Endothelial cell of umbilical vein (primary cell): ENCODE data around the gene KITLG. TPM values are rescaled to one million over a fixed set of nuclear protein-coding genes. Genes with fewer than 3 reads are reported as not detected.

Source experiments
- BruUV-seq: library from RNA; stranded (reverse); fragments of 400-500 nt; replicated peaks from 2 replicates; lab custom pipeline; 2021; lab: Mats Ljungman, UMichigan
- CTCF ChIA-PET: fragments of 300-600, 350-600 bp; sonication (Branson Sonifier 250); formaldehyde crosslinking; loops from one replicate; lab custom pipeline; 2021; ENCODE audit warnings: antibody characterized with exemption, inconsistent platforms; lab: Charles Lee
- POLR2A ChIA-PET: fragments of 300-600, 350-600 bp; sonication (Branson Sonifier 250); formaldehyde crosslinking; loops from one replicate; lab custom pipeline; 2021; ENCODE audit warnings: antibody characterized with exemption, inconsistent platforms; lab: Charles Lee
- DNase-seq: peaks from one replicate; pipeline ENCODE4 v3.0.0-alpha.2; 2011; ENCODE audit warnings: low read depth, low spot score
- FAIRE-seq: peaks from 2 replicates; lab custom pipeline; 2011; peaks lifted over from hg19 to GRCh38; lab: Jason Lieb, UNC
- H2AFZ ChIP-seq: 2 replicates; pipeline ENCODE4 v1.6.0; 2012; ENCODE audit warnings: low read depth, low read length, control low read depth, inconsistent platforms
- H3K27ac ChIP-seq: 2 replicates; pipeline ENCODE4 v1.5.1; 2011; ENCODE audit warnings: low read depth, mild to moderate bottlenecking, control low read depth, low read length, moderate library complexity; ENCODE audit not compliant: insufficient read depth
- H3K27me3 ChIP-seq, 2 experiments: 2 replicates each; pipeline versions ENCODE4 v1.6.0 to v1.6.1; 2011; ENCODE audit warnings: low read length in 2 of 2, mixed read lengths in 1 of 2; ENCODE audit not compliant: control insufficient read depth in 2 of 2, insufficient read depth in 2 of 2
- H3K36me3 ChIP-seq, 2 experiments: 2 replicates in 1 of 2; 3 replicates in 1 of 2; pipeline ENCODE4 v1.5.1; 2011; ENCODE audit warnings: low read length in 2 of 2, mild to moderate bottlenecking in 1 of 2, moderate library complexity in 1 of 2; ENCODE audit not compliant: control insufficient read depth in 2 of 2, insufficient read depth in 2 of 2; ENCODE audit errors: extremely low read depth in 1 of 2
- H3K4me1 ChIP-seq: 3 replicates; pipeline ENCODE4 v1.5.1; 2011; ENCODE audit warnings: mild to moderate bottlenecking, low read length; ENCODE audit not compliant: control insufficient read depth, insufficient read depth; ENCODE audit errors: extremely low read depth
- H3K4me2 ChIP-seq: 2 replicates; pipeline ENCODE4 v1.6.1; 2011; ENCODE audit warnings: low read length, control low read depth, mixed read lengths; ENCODE audit not compliant: insufficient read depth
- H3K4me3 ChIP-seq, 3 experiments: fragments of 200-600 bp in 1 of 3; sonication (generic), shearing (Covaris generic) in 1 of 3; replicated peaks in 1 of 3; 2 replicates each; pipeline ENCODE4 v1.5.1; 2011 to 2016; ENCODE audit warnings: control low read depth in 3 of 3, low read length in 3 of 3, mild to moderate bottlenecking in 2 of 3, inconsistent platforms in 1 of 3, low read depth in 1 of 3, moderate library complexity in 1 of 3; ENCODE audit not compliant: insufficient read depth in 1 of 3
- H3K79me2 ChIP-seq: 2 replicates; pipeline ENCODE4 v1.6.0; 2012; ENCODE audit warnings: low read length, inconsistent platforms; ENCODE audit not compliant: control insufficient read depth, insufficient read depth
- H3K9ac ChIP-seq: replicated peaks from 2 replicates; pipeline ENCODE3; 2011; ENCODE audit warnings: low read length, control low read depth; ENCODE audit not compliant: insufficient read depth; ENCODE audit errors: extremely low read depth
- H3K9me1 ChIP-seq: replicated peaks from 3 replicates; pipeline ENCODE4 v1.6.0; 2011; ENCODE audit warnings: mild to moderate bottlenecking, low read length; ENCODE audit not compliant: control insufficient read depth, insufficient read depth; ENCODE audit errors: extremely low read depth
- H3K9me3 ChIP-seq: replicated peaks from 2 replicates; pipeline ENCODE4 v1.5.1; 2012; ENCODE audit warnings: low read length, inconsistent platforms; ENCODE audit not compliant: control insufficient read depth, insufficient read depth
- H4K20me1 ChIP-seq: replicated peaks from 2 replicates; pipeline ENCODE3; 2011; ENCODE audit warnings: mild to moderate bottlenecking, low read length; ENCODE audit not compliant: control insufficient read depth, insufficient read depth; ENCODE audit errors: extremely low read depth
- JUN ChIP-seq: IDR thresholded peaks from 2 replicates; pipeline ENCODE4 v1.6.1; 2011; ENCODE audit warnings: borderline replicate concordance, low read depth; ENCODE audit not compliant: insufficient read length, insufficient read depth
- POLR2AphosphoS5 ChIP-seq: IDR thresholded peaks from 2 replicates; pipeline ENCODE4 v1.6.1; 2012; ENCODE audit warnings: low read depth, mild to moderate bottlenecking, control low read depth, low read length, moderate library complexity; ENCODE audit not compliant: insufficient read depth
- dilution Hi-C: fragments of 300-500 bp; cut with MboI; formaldehyde crosslinking; loops from one replicate; pipeline ENCODE4 v1.15.0; 2019; ENCODE audit warnings: low sequenced_read_pairs; ENCODE audit not compliant: extremely low pct_ligation_motif_present
- intact Hi-C: fragments of 100-400 bp; cut with micrococcal nuclease; formaldehyde crosslinking; loops from one replicate; pipeline ENCODE4 v1.10.0; 2022
- polyA plus RNA-seq, 4 experiments: library from polyadenylated mRNA; depleted of rRNA in 3 of 4; stranded (reverse) in 3 of 4; unstranded in 1 of 4; fragments of >200 nt; gene quantifications; 2 replicates each; pipeline versions ENCODE4 v1.2.1 to v1.2.3, GENCODE V29; 2011 to 2012; ENCODE audit warnings: missing spikeins in 1 of 4
- total RNA-seq: library from RNA; stranded (reverse); gene quantifications from 2 replicates; pipeline ENCODE4 v1.2.3, GENCODE V29; 2021
- TF ChIP-seq, protein P1 (sequence below): IDR thresholded peaks from 2 replicates; pipeline ENCODE4 v1.6.1; 2011; ENCODE audit not compliant: insufficient read depth, insufficient read length
- TF ChIP-seq, protein P2 (sequence below), 2 donors: IDR thresholded peaks; 1 replicate in 1 of 2; 2 replicates in 1 of 2; pipeline ENCODE4 v1.5.1; 2011; ENCODE audit warnings: low read length in 2 of 2, mild to moderate bottlenecking in 2 of 2, moderate library complexity in 2 of 2, control low read depth in 1 of 2, inconsistent platforms in 1 of 2, low read depth in 1 of 2; ENCODE audit not compliant: insufficient read depth in 1 of 2; ENCODE audit errors: extremely low read depth in 1 of 2

KITLG gene
- total and polyA plus RNA-seq, 2 donors (not counting 3 experiments of a cell fraction or from before 2014, with no cell fraction given) = 3.8 to 32.5 TPM

DNA sequence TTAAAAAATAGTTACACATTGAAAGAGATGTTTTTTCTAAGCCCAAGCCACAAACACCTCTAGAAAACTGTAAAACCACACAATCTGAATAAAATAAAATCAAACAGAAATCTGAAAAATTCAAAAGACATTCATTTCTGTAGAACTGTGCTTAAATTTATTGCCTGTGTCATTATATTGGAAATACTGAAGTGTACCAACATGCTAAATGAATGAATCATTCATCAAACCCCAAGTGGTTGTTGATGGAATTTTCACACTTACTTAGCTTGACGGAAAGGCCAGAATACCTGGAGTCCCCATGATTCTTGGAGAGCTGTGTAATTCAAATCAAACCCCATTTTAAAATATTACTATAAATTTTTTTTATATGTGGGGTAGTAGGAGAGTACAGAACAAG is 2.7 kb downstream of the KITLG start:
- H3K9me3 ChIP-seq = no peaks in the 10 kb centered on the region
- no peak for TF ChIP-seq POLR2AphosphoS5
- TF ChIP-seq, protein P1, sequence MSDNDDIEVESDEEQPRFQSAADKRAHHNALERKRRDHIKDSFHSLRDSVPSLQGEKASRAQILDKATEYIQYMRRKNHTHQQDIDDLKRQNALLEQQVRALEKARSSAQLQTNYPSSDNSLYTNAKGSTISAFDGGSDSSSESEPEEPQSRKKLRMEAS = no peak
- peak; percentile 38 for TF ChIP-seq JUN
- TF ChIP-seq, protein P2, sequence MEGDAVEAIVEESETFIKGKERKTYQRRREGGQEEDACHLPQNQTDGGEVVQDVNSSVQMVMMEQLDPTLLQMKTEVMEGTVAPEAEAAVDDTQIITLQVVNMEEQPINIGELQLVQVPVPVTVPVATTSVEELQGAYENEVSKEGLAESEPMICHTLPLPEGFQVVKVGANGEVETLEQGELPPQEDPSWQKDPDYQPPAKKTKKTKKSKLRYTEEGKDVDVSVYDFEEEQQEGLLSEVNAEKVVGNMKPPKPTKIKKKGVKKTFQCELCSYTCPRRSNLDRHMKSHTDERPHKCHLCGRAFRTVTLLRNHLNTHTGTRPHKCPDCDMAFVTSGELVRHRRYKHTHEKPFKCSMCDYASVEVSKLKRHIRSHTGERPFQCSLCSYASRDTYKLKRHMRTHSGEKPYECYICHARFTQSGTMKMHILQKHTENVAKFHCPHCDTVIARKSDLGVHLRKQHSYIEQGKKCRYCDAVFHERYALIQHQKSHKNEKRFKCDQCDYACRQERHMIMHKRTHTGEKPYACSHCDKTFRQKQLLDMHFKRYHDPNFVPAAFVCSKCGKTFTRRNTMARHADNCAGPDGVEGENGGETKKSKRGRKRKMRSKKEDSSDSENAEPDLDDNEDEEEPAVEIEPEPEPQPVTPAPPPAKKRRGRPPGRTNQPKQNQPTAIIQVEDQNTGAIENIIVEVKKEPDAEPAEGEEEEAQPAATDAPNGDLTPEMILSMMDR (IDR thresholded peaks at IDR 0.05; ENCODE audit: extremely low read depth in 1 of 2, insufficient read depth in 1 of 2, low read depth in 1 of 2, low read length in 2 of 2) = peak in 1 of 2 donors; percentile 1
- no peaks in the 10 kb centered on the region for H4K20me1 ChIP-seq
- no peaks in the 10 kb centered on the region for H3K27me3 ChIP-seq
- H3K27ac ChIP-seq = no peak overlapping the region
- no peaks in the 10 kb centered on the region for H3K9me1 ChIP-seq
- peaks cover 19% of the 10 kb centered on the region for H3K79me2 ChIP-seq
- peaks cover 17% of the 10 kb centered on the region for H3K4me1 ChIP-seq
- H3K4me3 ChIP-seq = peak overlapping the region in 1 of 3 experiments; percentile 69
- no peak overlapping the region for H3K9ac ChIP-seq
- intact Hi-C loops = loop anchor here (5.0 to 10.0 kb wide), 2 partner anchors 435 to 947 kb away; partner anchors contain the start of genes CEP290, GALNT4, POC1B and TMTC3
- dilution Hi-C loops = no loop called here
- ChIA-PET CTCF (interaction anchor here (1.1 to 5.7 kb wide), 9 partner anchors 9 to 423 kb away, joined by 3 to 55 read pairs (median 6); no protein-coding TSS in a partner anchor), POLR2A (no interaction called here)
- DNase-seq (peak; percentile 31), FAIRE-seq (no peak)
- no TSS peak for BruUV-seq
- no peaks in the 10 kb centered on the region for H3K36me3 ChIP-seq
- H3K4me2 ChIP-seq = peak overlapping the region; percentile 91
- no peak overlapping the region for H2AFZ ChIP-seq
